A204.1 (cell line): ENCODE results near the gene SCART1.
"Not testable (repeated sequence)": the region's sequence is repeated elsewhere in the genome, so short reads cannot be mapped to it uniquely, and the experiment has no call there.

Source experiments
- FAIRE-seq: peaks from 2 replicates; lab custom pipeline; 2012; peaks lifted over from hg19 to GRCh38; lab: Jason Lieb, UNC

Gene SCART1

DNA sequence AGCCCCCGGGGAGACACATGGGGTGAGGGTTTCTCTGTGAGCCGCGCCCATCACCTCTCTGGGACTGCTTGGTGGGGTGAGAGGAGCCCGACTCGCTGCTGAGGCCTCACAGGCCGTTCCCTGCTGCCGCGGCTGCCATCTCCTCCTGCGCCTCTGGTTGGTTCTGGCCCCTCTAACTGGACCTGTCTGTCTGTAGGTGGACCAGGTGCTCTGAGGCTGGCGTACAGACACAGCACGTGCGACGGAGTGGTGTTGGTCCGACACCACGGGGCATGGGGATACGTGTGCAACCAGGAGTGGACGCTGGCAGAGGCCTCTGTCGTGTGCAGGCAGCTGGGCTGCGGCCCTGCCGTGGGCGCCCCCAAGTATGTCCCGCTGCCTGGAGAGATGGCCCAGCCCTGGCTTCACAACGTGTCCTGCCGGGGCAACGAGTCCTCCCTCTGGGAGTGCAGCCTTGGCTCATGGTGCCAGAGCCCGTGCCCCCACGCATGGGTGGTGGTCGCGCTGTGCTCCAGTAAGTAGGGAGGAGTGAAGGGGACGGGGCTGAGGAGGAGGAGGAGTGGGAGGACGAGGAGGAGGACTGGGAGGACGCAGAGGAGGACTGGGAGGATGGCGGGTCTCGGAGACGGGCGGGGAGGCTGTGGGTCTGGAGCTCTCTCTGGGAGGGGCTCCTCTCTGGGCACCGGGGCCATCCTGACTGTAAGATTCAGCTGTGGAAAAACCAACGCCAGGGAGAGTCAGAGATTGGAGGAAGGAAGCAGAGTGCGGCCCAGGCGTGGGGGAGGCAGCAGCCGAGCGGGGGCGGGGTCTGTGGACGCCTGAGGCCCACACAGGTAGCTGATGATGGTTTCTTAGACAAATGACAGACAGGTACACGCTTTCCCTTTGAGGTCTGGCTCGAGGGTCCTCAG is 2.6 kb downstream of the SCART1 start:
- no peak for FAIRE-seq

- no peak for FAIRE-seq
Measured at GRCh38 chr10:133457100-133457841, 3.5 kb downstream of the SCART1 start.

- FAIRE-seq, result no peak
Measured at GRCh38 chr10:133458021-133458709, 4.4 kb downstream of the SCART1 start.

DNA sequence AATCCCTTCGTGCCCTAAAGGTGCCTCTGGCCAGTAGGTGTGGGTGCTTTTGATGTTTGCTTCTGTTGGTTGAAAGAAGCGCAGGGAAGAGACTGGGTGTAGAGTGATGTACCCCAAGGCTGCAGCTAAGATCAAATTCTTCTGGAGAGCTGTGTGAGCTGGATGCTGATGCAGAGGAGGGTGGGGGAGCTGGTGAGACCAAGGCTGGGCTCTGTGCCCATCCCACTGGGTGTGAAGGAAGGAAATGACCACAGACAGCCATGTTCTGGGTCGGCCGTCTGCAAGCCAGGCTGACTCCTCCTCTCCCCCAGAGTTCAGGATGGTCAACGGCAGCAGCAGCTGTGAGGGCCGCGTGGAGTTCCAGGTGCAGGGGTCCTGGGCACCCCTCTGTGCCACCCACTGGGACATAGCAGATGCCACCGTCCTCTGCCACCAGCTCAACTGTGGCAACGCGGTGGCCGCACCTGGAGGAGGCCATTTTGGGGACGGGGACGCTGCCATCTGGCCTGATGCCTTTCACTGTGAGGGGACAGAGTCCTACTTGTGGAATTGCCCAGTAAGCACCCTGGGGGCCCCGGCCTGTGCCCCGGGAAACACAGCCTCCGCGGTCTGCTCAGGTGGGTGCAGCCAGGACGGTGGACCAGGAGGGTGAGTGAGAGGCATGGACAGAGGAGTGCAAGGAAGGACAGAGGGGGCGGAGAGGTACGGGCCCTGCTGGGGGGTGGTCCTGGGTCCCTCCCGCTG is 5.1 kb downstream of the SCART1 start:
- no peak for FAIRE-seq

- FAIRE-seq, result no peak
Measured at GRCh38 chr10:133459454-133460207, 5.9 kb downstream of the SCART1 start.

DNA sequence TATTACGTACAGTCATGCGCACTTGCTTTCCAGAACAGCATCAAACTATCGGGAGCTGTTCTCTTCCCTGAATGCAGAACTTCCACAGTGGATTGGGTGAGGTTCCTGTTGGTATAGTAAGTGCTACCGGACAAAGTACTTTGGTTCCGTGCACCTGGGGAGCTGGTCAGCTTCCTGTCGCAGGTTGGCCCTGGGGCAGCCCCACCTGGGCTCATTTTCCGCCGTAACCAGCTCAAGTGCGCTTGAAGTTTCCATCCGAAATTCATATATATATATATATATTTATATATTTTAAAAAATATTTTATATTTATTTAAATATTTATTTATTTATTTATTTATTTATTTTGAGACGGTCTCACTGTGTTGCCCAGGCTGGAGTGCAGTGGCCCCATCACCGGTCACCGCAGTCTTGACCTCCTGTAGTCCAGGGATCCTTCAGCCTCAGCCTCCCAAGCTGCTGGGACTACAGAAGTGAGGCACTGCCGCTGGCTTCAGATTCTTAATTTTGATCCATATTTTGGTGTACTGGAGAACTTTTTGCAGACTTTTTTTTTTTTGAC is 6.5 kb downstream of the SCART1 start:
- FAIRE-seq, result no peak

- no peak for FAIRE-seq
Measured at GRCh38 chr10:133461027-133461426, 7.3 kb downstream of the SCART1 start.

DNA sequence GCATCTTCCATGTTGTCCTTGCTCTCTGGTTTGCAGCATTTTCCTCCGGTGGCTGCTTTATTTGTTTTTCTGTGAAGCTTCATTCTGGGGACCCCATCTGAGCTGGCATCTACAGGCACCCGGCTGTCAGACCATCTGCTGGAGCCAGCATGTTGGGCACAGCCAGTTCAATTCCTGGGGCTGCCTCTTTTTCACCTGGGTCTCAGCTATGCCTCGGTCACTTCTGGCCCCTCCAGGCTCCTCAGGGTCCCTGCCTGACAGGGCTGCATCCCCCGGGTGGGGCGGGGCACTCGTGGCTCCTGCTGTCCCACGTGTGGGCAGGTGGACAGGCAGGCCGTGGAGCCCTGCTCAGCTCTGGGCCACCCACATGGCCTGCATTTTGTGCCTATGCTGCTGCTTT is 8.1 kb downstream of the SCART1 start:
- no peak for FAIRE-seq

GRCh38 chr10:133462512-133463305 is 9.0 kb downstream of the SCART1 start:
- no peak for FAIRE-seq

DNA sequence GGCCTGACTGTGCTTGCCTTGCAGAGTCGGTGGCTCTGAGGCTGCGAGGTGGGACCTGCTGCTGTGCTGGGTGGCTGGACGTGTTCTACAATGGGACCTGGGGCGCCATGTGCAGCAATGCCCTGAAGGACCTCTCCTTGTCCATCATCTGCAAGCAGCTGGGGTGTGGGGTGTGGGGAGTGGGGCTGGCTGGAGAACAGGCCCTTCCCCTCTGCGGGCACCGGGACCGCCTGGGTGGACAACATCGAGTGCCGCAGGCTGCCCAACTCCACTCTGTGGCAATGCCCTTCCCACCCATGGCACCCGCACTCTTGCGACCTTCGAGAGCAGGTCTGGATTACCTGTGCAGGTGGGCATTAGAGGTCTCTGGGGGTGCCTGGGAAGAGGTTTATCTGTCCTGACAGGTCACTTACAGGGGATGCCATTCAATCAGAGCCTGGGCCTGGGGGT is 10.9 kb downstream of the SCART1 start:
- FAIRE-seq, result no peak

- no peak for FAIRE-seq
Measured at GRCh38 chr10:133465191-133465949, 11.6 kb downstream of the SCART1 start.

DNA sequence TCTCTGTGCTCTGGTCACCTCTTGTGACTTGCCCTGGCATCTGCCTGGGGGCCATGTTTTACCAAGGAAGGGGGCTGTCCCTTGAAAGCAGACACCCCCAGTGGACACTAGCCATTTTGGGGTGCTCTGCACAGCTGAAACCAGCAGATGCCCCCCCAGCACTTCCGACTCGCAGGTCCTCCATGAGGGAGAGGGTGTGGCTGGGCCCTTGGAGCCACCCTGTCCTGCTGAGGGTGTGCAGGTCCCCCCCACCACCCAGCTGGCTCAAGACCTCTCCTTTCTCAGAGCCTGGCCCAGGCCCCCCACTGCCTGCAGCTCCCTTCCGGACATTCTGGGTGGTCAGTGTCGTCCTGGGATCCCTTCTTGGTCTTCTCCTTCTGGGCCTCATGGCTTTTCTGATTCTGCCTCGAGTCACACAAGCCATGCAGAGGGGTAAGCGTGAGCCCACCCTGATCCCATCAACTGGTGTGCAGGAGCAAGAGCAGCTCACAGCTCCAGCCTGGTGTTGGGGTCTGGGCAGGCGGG is 12.3 kb downstream of the SCART1 start:
- FAIRE-seq, result no peak

DNA sequence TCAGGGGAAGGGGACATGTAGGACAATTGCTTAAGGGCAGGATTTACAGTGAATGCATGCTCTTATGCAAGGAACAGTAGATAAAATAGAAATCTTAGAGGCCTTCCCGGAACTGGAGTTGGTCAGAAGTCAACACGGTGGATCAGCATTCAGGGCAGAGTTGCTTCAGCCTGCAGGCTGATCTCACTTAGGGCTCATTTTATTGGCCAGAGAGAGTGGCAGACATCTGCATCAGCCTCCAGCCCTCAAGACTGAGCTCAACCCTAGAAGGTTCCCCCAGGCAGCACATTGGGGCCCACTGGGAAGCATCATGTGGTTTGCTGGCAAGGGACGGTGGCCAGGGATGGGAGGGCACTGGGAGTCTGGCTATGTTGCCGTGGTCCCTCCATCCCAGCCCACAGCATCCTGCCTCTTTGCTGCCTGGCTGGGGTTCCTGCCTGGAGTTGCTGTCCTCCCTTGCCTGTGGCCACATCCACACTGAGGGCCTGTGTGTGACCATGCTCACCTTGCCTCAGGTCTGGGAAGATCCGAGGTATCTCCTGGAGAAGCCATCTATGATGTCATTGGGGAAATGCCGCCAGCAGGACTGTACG is 13.0 kb downstream of the SCART1 start:
- FAIRE-seq, result no peak

- FAIRE-seq, result no peak
Measured at GRCh38 chr10:133467286-133467911, 13.7 kb downstream of the SCART1 start.

- not testable (repeated sequence) for FAIRE-seq
Measured at GRCh38 chr10:133469205-133469604, 15.5 kb downstream of the SCART1 start.

DNA sequence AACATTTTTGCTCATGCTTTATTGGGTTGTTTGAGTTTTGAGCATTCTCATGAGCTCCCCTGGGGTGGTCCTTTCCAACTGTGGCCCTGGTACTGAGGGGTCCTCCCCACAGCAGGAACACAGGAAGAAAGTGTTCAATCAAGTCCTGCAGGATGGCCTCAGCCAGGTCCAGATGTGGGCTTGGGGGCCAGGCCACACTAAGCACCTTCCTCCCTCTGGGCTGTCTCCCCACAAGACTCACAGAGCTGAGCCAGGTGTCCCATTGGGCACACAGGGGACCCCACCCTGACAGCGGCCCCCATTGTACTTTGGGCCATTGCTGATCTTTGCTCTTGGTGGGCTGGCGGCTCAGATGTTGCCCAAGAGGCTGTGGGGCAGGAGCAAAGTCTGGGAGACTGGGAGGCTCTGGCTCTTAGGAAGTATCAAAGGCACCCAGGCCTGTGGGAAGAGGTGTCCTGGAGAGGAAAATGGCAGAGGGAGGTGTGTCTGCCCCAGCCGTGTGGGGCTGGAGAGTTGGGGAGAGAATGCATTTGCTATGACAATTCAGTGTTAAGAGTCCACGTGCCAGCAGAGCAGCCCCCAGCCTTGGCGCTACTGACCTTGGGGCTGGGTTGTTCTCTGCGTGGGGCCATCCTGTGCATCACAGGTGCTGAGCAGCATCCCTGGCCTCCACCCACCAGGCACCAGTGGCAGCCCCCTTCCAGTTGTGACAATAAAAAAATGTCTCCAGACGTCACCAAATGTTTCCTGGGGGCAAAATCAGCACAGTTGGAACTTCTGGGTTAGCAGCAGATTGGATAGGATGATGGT is 17.8 kb downstream of the SCART1 start:
- FAIRE-seq, result no peak

DNA sequence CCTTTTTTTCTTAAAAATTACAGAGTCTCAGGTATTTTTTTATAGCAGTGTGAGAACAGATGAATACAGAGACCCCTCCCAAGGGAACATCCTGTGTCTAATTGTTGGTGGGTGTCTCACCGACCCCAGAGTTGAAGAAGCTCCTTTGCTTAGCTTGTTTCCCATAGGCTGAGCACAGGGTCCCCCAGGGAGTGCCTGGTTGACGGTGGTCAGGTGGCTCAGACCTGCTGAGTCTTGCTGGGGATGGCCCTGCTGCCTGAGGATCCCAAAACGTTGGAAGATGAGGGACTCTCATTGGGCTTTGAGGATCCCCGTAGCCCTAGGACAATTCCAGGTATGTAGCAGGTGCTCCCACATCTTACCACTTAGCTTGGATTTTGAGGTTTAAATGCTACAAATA is 19.5 kb downstream of the SCART1 start:
- no peak for FAIRE-seq
